Left lung (tissue), 10 donors: ENCODE measurements around the gene CHST8. TPM values are rescaled to one million over a fixed set of nuclear protein-coding genes. Genes with fewer than 3 reads are reported as not detected.
A peak's percentile ranks its signal among the peaks of the same experiment; 100 is the strongest.

Experiments
- ATAC-seq: fragments of 200-7000 bp; cut with Tn5 transposase; one replicate; pipeline ENCODE4 v1.9.1; 2020; ENCODE audit warnings: moderate library complexity
- DNase-seq, 4 donors: peaks; one replicate each; pipeline ENCODE4 v3.0.0-alpha.2; 2013 to 2020
- H3K27ac ChIP-seq, 2 donors: fragments of 200-600 bp; sonication (generic) in 1 of 2; one replicate each; pipeline versions ENCODE4 v1.5.0 to v1.8.0; 2020 to 2021
- H3K27me3 ChIP-seq, 2 donors: fragments of 200-600 bp; sonication (generic) in 1 of 2; one replicate each; pipeline versions ENCODE4 v1.5.0 to v1.8.0; 2020 to 2021
- H3K36me3 ChIP-seq, 2 donors: fragments of 200-600 bp; sonication (generic) in 1 of 2; one replicate each; pipeline versions ENCODE4 v1.5.0 to v1.8.0; 2020 to 2021
- H3K4me1 ChIP-seq, 2 donors: fragments of 200-600 bp; one replicate each; pipeline ENCODE4 v1.8.0; 2021
- H3K4me3 ChIP-seq, 2 donors: fragments of 200-600 bp; sonication (generic) in 1 of 2; one replicate each; pipeline versions ENCODE4 v1.5.0 to v1.8.0; 2020 to 2021; ENCODE audit warnings: mild to moderate bottlenecking in 1 of 2
- H3K9me3 ChIP-seq, 2 donors: fragments of 200-600 bp; sonication (generic) in 1 of 2; one replicate each; pipeline versions ENCODE4 v1.5.0 to v1.8.0; 2020 to 2021
- CTCF ChIP-seq, 2 donors: fragments of 200-600 bp; sonication (generic) in 1 of 2; IDR thresholded peaks; one replicate each; pipeline versions ENCODE4 v1.5.0 to v1.8.0; 2021; ENCODE audit warnings: antibody characterized with exemption in 2 of 2
- intact Hi-C, 2 donors: fragments of 100-400 bp; cut with DNase I; formaldehyde crosslinking; loops; one replicate each; pipeline versions ENCODE4 v1.11.2 to v1.14.2; 2022
- polyA plus RNA-seq, 6 donors: library from polyadenylated mRNA; unstranded; fragments of 120-200 nt; gene quantifications; one replicate each; pipeline ENCODE4 v1.2.1, GENCODE V29; 2013; ENCODE audit not compliant: insufficient read length in 6 of 6
- total RNA-seq, 2 donors: library from RNA; stranded (reverse); fragmentation: NEBNext Ultra II Directional; extraction: Animal tissue kit (Norgen Biotek cat#: 25700); gene quantifications; one replicate each; pipeline ENCODE4 v1.2.1, GENCODE V29; 2021
- donor health status: DM: no; HTN: yes; CAD: no.
- donor health status: DM: no; HTN: no; CAD: no.

The CHST8 gene
- total and polyA plus RNA-seq, 8 donors = 0.24 to 0.47 TPM; not detected in 6

DNA sequence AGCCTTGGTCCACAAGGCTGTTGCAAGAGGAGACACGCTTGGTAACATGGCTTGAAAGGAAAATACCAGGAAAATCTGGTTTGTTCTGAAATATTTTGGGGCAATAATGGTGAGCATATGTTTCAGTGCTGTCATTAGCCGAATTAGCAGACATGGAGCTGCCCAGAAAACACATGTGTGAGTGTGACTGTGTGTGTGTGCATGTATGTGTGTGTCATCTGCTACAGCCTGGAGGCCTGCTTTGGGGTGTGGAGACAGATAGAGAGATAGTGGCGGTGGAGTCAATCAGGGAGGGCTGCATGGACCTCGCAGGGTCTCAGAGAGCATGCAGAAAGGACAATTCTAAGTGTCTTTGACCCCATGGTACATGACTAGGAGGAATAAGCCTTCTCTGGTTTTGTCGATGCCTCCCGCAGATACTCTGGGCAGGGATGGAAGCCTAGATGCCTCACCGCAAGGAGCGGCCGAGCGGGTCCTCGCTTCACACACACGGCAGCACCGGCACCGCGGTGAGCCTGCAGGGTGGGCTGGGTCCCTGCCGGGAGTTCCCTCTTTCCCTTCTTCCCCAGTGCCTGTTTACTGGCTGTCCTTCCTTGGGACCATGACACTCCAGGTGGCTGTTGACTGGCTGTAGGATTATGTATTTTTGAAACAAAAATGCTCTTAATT lies 178.4 kb downstream of the CHST8 start:
- peaks cover 0 to 44% of the 10 kb centered on the region in 2 donors for H3K27me3 ChIP-seq
- peaks cover 0 to 33% of the 10 kb centered on the region in 2 donors for H3K36me3 ChIP-seq
- peaks cover 0 to 18% of the 10 kb centered on the region in 2 donors for H3K4me1 ChIP-seq
- H3K27ac ChIP-seq = no peak overlapping the region
- TF ChIP-seq CTCF (IDR thresholded peaks at IDR 0.05) = no peak
- no peaks in the 10 kb centered on the region for H3K9me3 ChIP-seq
- intact Hi-C loops = no loop called here
- no peak for ATAC-seq
- H3K4me3 ChIP-seq = peak overlapping the region in 1 of 2 donors; percentile 74
- no peak for DNase-seq

DNA sequence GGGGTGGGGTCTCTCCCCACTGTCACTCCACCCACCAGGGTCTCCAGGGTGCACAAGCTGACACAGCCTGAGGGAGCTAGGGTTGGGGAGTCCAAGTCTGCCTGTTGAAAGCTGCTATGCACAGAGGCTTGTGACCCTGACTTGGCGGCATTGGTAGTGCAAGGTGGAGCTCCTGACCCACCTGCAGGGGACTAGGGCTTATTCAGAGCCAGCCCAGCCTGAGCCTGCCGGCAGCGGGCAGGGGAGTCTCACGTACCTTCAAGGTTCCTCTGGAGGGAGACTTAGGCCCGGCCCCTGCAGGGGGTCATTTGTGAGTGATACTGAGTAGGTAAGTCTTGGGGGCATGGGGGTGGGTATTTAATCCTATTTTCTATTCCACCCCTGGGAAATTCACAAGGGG lies 179.7 kb downstream of the CHST8 start:
- ATAC-seq = no peak
- intact Hi-C loops = no loop called here
- peaks cover 0 to 33% of the 10 kb centered on the region in 2 donors for H3K27me3 ChIP-seq
- DNase-seq = no peak
- H3K27ac ChIP-seq = no peak overlapping the region
- no peak overlapping the region for H3K4me3 ChIP-seq
- H3K9me3 ChIP-seq = no peaks in the 10 kb centered on the region
- peaks cover 0 to 36% of the 10 kb centered on the region in 2 donors for H3K36me3 ChIP-seq
- no peak for TF ChIP-seq CTCF (IDR thresholded peaks at IDR 0.05)
- H3K4me1 ChIP-seq = peaks cover 0 to 17% of the 10 kb centered on the region in 2 donors

- H3K4me3 ChIP-seq = no peak overlapping the region
- no peaks in the 10 kb centered on the region for H3K9me3 ChIP-seq
- peaks cover 0 to 13% of the 10 kb centered on the region in 2 donors for H3K4me1 ChIP-seq
- H3K36me3 ChIP-seq = peaks cover 0 to 36% of the 10 kb centered on the region in 2 donors
- H3K27me3 ChIP-seq = peaks cover 0 to 28% of the 10 kb centered on the region in 2 donors
- no peak for ATAC-seq
- no peak overlapping the region for H3K27ac ChIP-seq
- no peak for DNase-seq
- TF ChIP-seq CTCF (IDR thresholded peaks at IDR 0.05) = no peak
- intact Hi-C loops = no loop called here
These were observed 180.2 kb downstream of the CHST8 start for GRCh38 chr19:33802001-33802400.

DNA sequence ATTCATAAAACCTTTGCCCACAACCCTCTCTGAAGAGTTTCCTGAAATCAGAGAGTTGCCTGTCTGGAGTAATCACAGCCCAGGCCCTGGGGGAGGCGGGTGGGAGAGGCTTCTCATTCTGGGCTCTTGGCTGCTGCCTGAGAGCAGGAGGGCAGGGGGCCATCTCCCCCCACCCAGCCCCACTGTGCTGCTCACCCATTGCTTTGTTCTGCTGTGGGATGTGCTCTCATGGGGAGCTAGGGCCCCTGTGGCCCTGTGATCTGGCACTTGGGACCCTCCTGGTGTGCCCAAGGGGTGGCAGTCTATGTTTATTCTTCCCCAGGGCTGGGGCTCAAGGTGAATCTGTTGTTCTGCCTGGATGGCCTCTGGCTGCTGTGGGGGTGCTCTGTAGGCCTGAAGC lies 181.0 kb downstream of the CHST8 start:
- Histone ChIP-seq H3K4me3 (no peak overlapping the region), H3K27me3 (peaks cover 0 to 20% of the 10 kb centered on the region in 2 donors), H3K27ac (no peak overlapping the region), H3K9me3 (no peaks in the 10 kb centered on the region), H3K36me3 (peaks cover 0 to 40% of the 10 kb centered on the region in 2 donors), H3K4me1 (peaks cover 0 to 6% of the 10 kb centered on the region in 2 donors)
- no peak for DNase-seq
- intact Hi-C loops = no loop called here
- no peak for ATAC-seq
- no peak for TF ChIP-seq CTCF (IDR thresholded peaks at IDR 0.05)

GRCh38 chr19:33803383-33803782 lies 181.6 kb downstream of the CHST8 start:
- ATAC-seq = no peak
- intact Hi-C loops = no loop called here
- H3K4me3 ChIP-seq = no peak overlapping the region
- no peak for DNase-seq
- TF ChIP-seq CTCF (IDR thresholded peaks at IDR 0.05) = no peak
- peaks cover 0 to 14% of the 10 kb centered on the region in 2 donors for H3K27me3 ChIP-seq
- peaks cover 0 to 46% of the 10 kb centered on the region in 2 donors for H3K36me3 ChIP-seq
- no peak overlapping the region for H3K27ac ChIP-seq
- peaks cover 0 to under 1% of the 10 kb centered on the region in 2 donors for H3K4me1 ChIP-seq
- H3K9me3 ChIP-seq = no peaks in the 10 kb centered on the region
